Transverse colon (tissue), 4 donors: Measurements from ENCODE around the gene ACTG1. TPM values are rescaled to one million over a fixed set of nuclear protein-coding genes. Genes with fewer than 3 reads are reported as not detected.

Source experiments
- DNase-seq: peaks from one replicate; pipeline ENCODE4 v3.0.0-alpha.2; 2019
- H3K27ac ChIP-seq, 4 donors: fragments of 200-600 bp; sonication (generic); 2 replicates each; pipeline ENCODE4 v1.5.1; 2016 to 2018; ENCODE audit warnings: inconsistent platforms in 4 of 4
- H3K27me3 ChIP-seq: fragments of 200-600 bp; sonication (generic); 2 replicates; pipeline ENCODE4 v1.5.1; 2017; ENCODE audit warnings: inconsistent platforms
- H3K36me3 ChIP-seq, 4 donors: fragments of 200-600 bp; sonication (generic); 2 replicates each; pipeline ENCODE4 v1.5.1; 2017 to 2019; ENCODE audit warnings: inconsistent platforms in 4 of 4
- H3K4me1 ChIP-seq, 4 donors: fragments of 200-600 bp; sonication (generic); 2 replicates each; pipeline ENCODE4 v1.5.1; 2017 to 2020; ENCODE audit warnings: inconsistent platforms in 4 of 4
- H3K4me3 ChIP-seq, 4 donors: fragments of 200-600 bp; sonication (generic); 1 replicate in 1 of 4; 2 replicates in 3 of 4; pipeline versions ENCODE4 v1.5.1 to v1.6.1; 2017 to 2019; ENCODE audit warnings: inconsistent platforms in 4 of 4
- H3K9me3 ChIP-seq, 2 donors: fragments of 200-600 bp; sonication (generic); 2 replicates each; pipeline ENCODE4 v1.5.1; 2017 to 2019; ENCODE audit warnings: inconsistent platforms in 2 of 2
- CTCF ChIP-seq, 5 experiments: fragments of 200-600 bp in 3 of 5; fragments of 450-650 bp in 2 of 5; sonication (generic) in 3 of 5; IDR thresholded peaks; 1 replicate in 2 of 5; 2 replicates in 3 of 5; pipeline ENCODE4 v1.5.1; 2016 to 2017; ENCODE audit warnings: antibody characterized with exemption in 5 of 5, inconsistent platforms in 3 of 5, mild to moderate bottlenecking in 2 of 5, moderate library complexity in 1 of 5
- EP300 ChIP-seq: sonication (generic); formaldehyde crosslinking; IDR thresholded peaks from one replicate; pipeline ENCODE4 v1.6.1; 2017; ENCODE audit warnings: antibody characterized with exemption, low read depth
- POLR2A ChIP-seq: fragments of 450-650 bp; IDR thresholded peaks from one replicate; pipeline ENCODE4 v1.6.1; 2016; ENCODE audit warnings: antibody characterized with exemption, mild to moderate bottlenecking, moderate library complexity
- POLR2AphosphoS5 ChIP-seq, 3 donors: sonication (generic); formaldehyde crosslinking; IDR thresholded peaks; one replicate each; pipeline ENCODE4 v1.6.1; 2016; ENCODE audit warnings: antibody characterized with exemption in 3 of 3
- WGBS, 2 donors: methylation state at CpG; one replicate each; pipeline ENCODE4 v1.1.5; 2018; ENCODE audit warnings: low coverage in 1 of 2; 5-methylcytosine and 5-hydroxymethylcytosine counted together
- in situ Hi-C, 4 donors: fragments of 200-750 bp; cut with MboI; loops; one replicate each; pipeline versions ENCODE4 v1.15.0 to v1.15.1; 2017; ENCODE audit warnings: low sequenced_read_pairs in 3 of 4, low pct_ligation_motif_present in 1 of 4, low pct_unique_long_range_greater_than_20kb in 1 of 4
- intact Hi-C: fragments of 100-400 bp; cut with DNase I; formaldehyde crosslinking; loops from one replicate; pipeline ENCODE4 v1.15.1; 2023; ENCODE audit warnings: low total_unique reads
- total RNA-seq, 4 donors: library from RNA; depleted of rRNA; stranded (reverse); fragments of >200 nt; gene quantifications; one replicate each; pipeline ENCODE4 v1.1.0, GENCODE V29; 2016

ACTG1 gene
- total RNA-seq, 4 donors from 2014 or later: 2,099 to 4,882 (median 4,009) TPM

DNA sequence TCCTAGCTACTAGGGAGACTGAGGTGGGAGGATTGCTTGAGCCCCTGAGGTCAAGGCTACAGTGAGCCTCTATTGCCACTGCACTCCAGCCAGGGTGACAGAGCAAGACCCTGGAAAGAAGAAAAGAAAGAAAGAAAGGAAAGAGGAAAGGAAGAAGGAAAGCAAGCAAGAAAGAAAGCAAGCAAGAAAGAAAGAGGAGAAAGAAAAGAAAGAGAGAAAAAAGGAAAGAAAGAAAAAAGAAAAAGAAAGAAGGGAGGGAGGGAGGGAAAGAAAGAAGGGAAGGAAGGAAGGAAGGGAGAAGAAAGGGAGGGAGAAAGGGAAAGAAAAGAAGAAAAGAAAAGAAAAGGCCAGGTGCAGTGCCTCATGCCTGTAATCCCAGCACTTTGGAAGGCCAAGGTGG is 9.0 kb downstream of the ACTG1 start:
- no peak overlapping the region for H3K4me3 ChIP-seq
- no peak for DNase-seq
- no peak overlapping the region for H3K27ac ChIP-seq
- no peaks in the 10 kb centered on the region for H3K27me3 ChIP-seq
- no peaks in the 10 kb centered on the region for H3K36me3 ChIP-seq
- intact Hi-C loops (no loop called here), in situ Hi-C loops (no loop called here)
- peaks cover 0 to 3% (median 1%) of the 10 kb centered on the region in 4 donors for H3K4me1 ChIP-seq
- no peaks in the 10 kb centered on the region for H3K9me3 ChIP-seq
- TF ChIP-seq POLR2AphosphoS5 (IDR thresholded peaks at IDR 0.05) (no peak), CTCF (IDR thresholded peaks at IDR 0.05) (no peak), EP300 (no peak), POLR2A (no peak)

GRCh38 chr17:81502471-81503017 is 10.1 kb downstream of the ACTG1 start:
- H3K27me3 ChIP-seq: no peaks in the 10 kb centered on the region
- TF ChIP-seq EP300 (no peak), POLR2AphosphoS5 (IDR thresholded peaks at IDR 0.05) (peak in 1 of 3 donors; percentile 2)
- 53 to 67% methylated on average over 3 to 12 of the region's 12 CpGs for WGBS, 2 donors
- in situ Hi-C loops: no loop called here
- H3K4me3 ChIP-seq: no peak overlapping the region
- H3K27ac ChIP-seq: no peak overlapping the region
- no peaks in the 10 kb centered on the region for H3K36me3 ChIP-seq
- H3K4me1 ChIP-seq: no peaks in the 10 kb centered on the region
- no peak for DNase-seq
- no peaks in the 10 kb centered on the region for H3K9me3 ChIP-seq
- intact Hi-C loops: no loop called here

GRCh38 chr17:81500047-81500446 is 12.6 kb downstream of the ACTG1 start:
- no peaks in the 10 kb centered on the region for H3K27me3 ChIP-seq
- DNase-seq: no peak
- intact Hi-C loops (no loop called here), in situ Hi-C loops (no loop called here)
- TF ChIP-seq EP300 (no peak), POLR2AphosphoS5 (IDR thresholded peaks at IDR 0.05) (no peak), POLR2A (no peak), CTCF (IDR thresholded peaks at IDR 0.05) (no peak)
- no peaks in the 10 kb centered on the region for H3K4me1 ChIP-seq
- H3K36me3 ChIP-seq: no peaks in the 10 kb centered on the region
- H3K4me3 ChIP-seq: no peak overlapping the region
- WGBS, 2 donors: 40 to 58% methylated on average over 1 to 7 of the region's 7 CpGs
- H3K9me3 ChIP-seq: no peaks in the 10 kb centered on the region
- no peak overlapping the region for H3K27ac ChIP-seq

GRCh38 chr17:81499601-81499970 is 13.0 kb downstream of the ACTG1 start:
- no peaks in the 10 kb centered on the region for H3K36me3 ChIP-seq
- no peak overlapping the region for H3K4me3 ChIP-seq
- in situ Hi-C loops: loop anchor here in 3 of 4 donors (25.0 kb wide), 3 partner anchors 112 to 237 kb away; partner anchors contain the start of genes BAHCC1 (in 1 of the 3) and SLC38A10 (in 1 of the 3)
- no peak for DNase-seq
- no peak overlapping the region for H3K27ac ChIP-seq
- H3K9me3 ChIP-seq: no peaks in the 10 kb centered on the region
- intact Hi-C loops: no loop called here
- no peak for TF ChIP-seq POLR2A
- TF ChIP-seq POLR2AphosphoS5 (IDR thresholded peaks at IDR 0.05): no peak
- no peak for TF ChIP-seq CTCF (IDR thresholded peaks at IDR 0.05)
- no peak for TF ChIP-seq EP300
- no peaks in the 10 kb centered on the region for H3K27me3 ChIP-seq
- no peaks in the 10 kb centered on the region for H3K4me1 ChIP-seq
- WGBS, 2 donors: 72% methylated on average over 10 of the region's 12 CpGs; no CpG with 5 or more reads in 1 of the 2 donors
